ENCODE results near the gene PNKD.

DNA sequence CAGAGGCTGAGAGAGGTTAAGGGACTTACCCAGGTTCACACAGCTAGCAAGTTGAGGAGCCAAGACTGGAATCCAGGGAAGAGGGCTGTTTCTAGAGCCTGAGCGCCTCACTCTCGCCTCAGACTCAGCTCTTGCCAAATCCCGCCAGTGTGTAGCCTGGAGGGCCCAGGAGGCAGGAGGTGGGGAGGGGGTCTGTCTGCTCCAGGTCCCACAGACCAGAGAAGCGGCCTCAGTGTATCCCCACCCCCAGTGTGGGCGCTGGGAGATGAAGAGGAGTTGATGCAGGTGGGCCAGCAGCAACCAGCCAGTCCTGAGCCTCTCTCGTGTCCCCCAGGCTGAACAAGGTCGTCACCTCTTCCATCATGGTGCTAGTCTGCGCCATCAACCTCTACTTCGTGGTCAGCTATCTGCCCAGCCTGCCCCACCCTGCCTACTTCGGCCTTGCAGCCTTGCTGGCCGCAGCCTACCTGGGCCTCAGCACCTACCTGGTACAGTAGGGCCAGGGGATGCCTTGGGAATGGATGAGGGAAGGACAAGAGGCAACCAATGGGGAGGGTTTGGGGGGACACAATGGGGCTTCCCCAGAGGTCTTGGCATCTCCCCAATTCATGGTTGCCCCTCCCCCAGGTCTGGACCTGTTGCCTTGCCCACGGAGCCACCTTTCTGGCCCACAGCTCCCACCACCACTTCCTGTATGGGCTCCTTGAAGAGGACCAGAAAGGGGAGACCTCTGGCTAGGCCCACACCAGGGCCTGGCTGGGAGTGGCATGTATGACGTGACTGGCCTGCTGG is 124.2 kb downstream of the PNKD start:
- no peak for TF ChIP-seq EZH2 (IDR thresholded peaks at IDR 0.05; ENCODE audit: borderline replicate concordance)
- no peak for TF ChIP-seq EZH2phosphoT487 (IDR thresholded peaks at IDR 0.05; ENCODE audit: low read depth, severe bottlenecking, unreplicated experiment)

Measured in hepatocyte (in vitro differentiated cells).